Measurements from ENCODE around the gene IPO4. TPM values are rescaled to one million over a fixed set of nuclear protein-coding genes. Genes with fewer than 3 reads are reported as not detected.

Gene IPO4
- polyA plus RNA-seq, 1 donor (not counting 4 experiments of a cell fraction or from before 2014, with no cell fraction given): 18.6 TPM

- TF ChIP-seq CTCF (optimal IDR thresholded peaks at IDR 0.05 in 1 of 3, IDR thresholded peaks at IDR 0.05 in 1 of 3, conservative IDR thresholded peaks at IDR 0.05 in 1 of 3; ENCODE audit: extremely low read depth in 1 of 3, insufficient read depth in 2 of 3, low read length in 3 of 3) (no peak), EZH2 (IDR thresholded peaks at IDR 0.05; ENCODE audit: low read length) (no peak)
- no peak overlapping the region for H2AFZ ChIP-seq (ENCODE audit: control insufficient read depth, low read length)
- no peaks in the 10 kb centered on the region for H3K9me1 ChIP-seq (ENCODE audit: control insufficient read depth, extremely low read depth, insufficient read depth, low read length)
- peak overlapping the region; percentile 72 to 96 (median 95) for H3K4me3 ChIP-seq (ENCODE audit: control insufficient read depth in 2 of 3, extremely low read depth in 1 of 3, insufficient read depth in 2 of 3, low read depth in 1 of 3, low read length in 3 of 3)
- peak overlapping the region; percentile 100 for H3K9ac ChIP-seq (ENCODE audit: control insufficient read depth, extremely low read depth, insufficient read depth, low read length)
- peaks cover 29% of the 10 kb centered on the region for H3K4me1 ChIP-seq (ENCODE audit: control insufficient read depth, extremely low read depth, insufficient read depth, low read length)
- peaks cover 53 to 58% of the 10 kb centered on the region in 2 experiments for H3K36me3 ChIP-seq (ENCODE audit: control insufficient read depth in 2 of 2, extremely low read depth in 1 of 2, insufficient read depth in 2 of 2, low read length in 2 of 2)
- H3K9me3 ChIP-seq (ENCODE audit: control insufficient read depth, low read depth, low read length): no peaks in the 10 kb centered on the region
- no peak for DNase-seq (ENCODE audit: low read depth, low spot score)
- H4K20me1 ChIP-seq (ENCODE audit: control insufficient read depth, extremely low read depth, insufficient read depth, low read length): no peaks in the 10 kb centered on the region
- peaks cover 32% of the 10 kb centered on the region for H3K79me2 ChIP-seq (ENCODE audit: control insufficient read depth, insufficient read depth, low read length)
- dilution Hi-C loops (cut with MboI; ENCODE audit: extremely low pct_ligation_motif_present, low sequenced_read_pairs): no loop called here
- no peaks in the 10 kb centered on the region for H3K27me3 ChIP-seq (ENCODE audit: control insufficient read depth, extremely low read depth, insufficient read depth, low read length)
- H3K27ac ChIP-seq (ENCODE audit: control insufficient read depth, insufficient read depth, low read length): peak overlapping the region; percentile 99
- FAIRE-seq: no peak
- peak overlapping the region; percentile 100 for H3K4me2 ChIP-seq (ENCODE audit: control insufficient read depth, extremely low read depth, insufficient read depth, low read depth, low read length)
Observed at GRCh38 chr14:24162093-24162492, 26.5 kb downstream of the IPO4 start.

GRCh38 chr14:24160850-24161804 is 27.5 kb downstream of the IPO4 start, which contains the start of gene IRF9:
Gene IRF9 (plus strand): TSS chr14:24161265. CDS start chr14:24162145, 880 bp downstream.
- Histone ChIP-seq H3K4me2 (ENCODE audit: control insufficient read depth, extremely low read depth, insufficient read depth, low read depth, low read length) (peak within 1 kb of the TSS; percentile 100), H4K20me1 (ENCODE audit: control insufficient read depth, extremely low read depth, insufficient read depth, low read length) (no peaks in the 10 kb centered on the region), H3K4me3 (ENCODE audit: control insufficient read depth in 2 of 3, extremely low read depth in 1 of 3, insufficient read depth in 2 of 3, low read depth in 1 of 3, low read length in 3 of 3) (peak within 1 kb of the TSS; percentile 72 to 96 (median 95)), H3K36me3 (ENCODE audit: control insufficient read depth in 2 of 2, extremely low read depth in 1 of 2, insufficient read depth in 2 of 2, low read length in 2 of 2) (peaks cover 51 to 60% of the 10 kb centered on the region in 2 experiments), H3K9me3 (ENCODE audit: control insufficient read depth, low read depth, low read length) (no peaks in the 10 kb centered on the region), H3K79me2 (ENCODE audit: control insufficient read depth, insufficient read depth, low read length) (peaks cover 32% of the 10 kb centered on the region), H2AFZ (ENCODE audit: control insufficient read depth, low read length) (peak within 1 kb of the TSS; percentile 37), H3K27ac (ENCODE audit: control insufficient read depth, insufficient read depth, low read length) (peak within 1 kb of the TSS; percentile 99), H3K4me1 (ENCODE audit: control insufficient read depth, extremely low read depth, insufficient read depth, low read length) (peaks cover 29% of the 10 kb centered on the region), H3K9ac (ENCODE audit: control insufficient read depth, extremely low read depth, insufficient read depth, low read length) (peak within 1 kb of the TSS; percentile 100), H3K9me1 (ENCODE audit: control insufficient read depth, extremely low read depth, insufficient read depth, low read length) (no peaks in the 10 kb centered on the region), H3K27me3 (ENCODE audit: control insufficient read depth, extremely low read depth, insufficient read depth, low read length) (no peaks in the 10 kb centered on the region)
- DNase-seq (ENCODE audit: low read depth, low spot score) (peak; percentile 83), FAIRE-seq (peak; percentile 73)
- TF ChIP-seq EZH2 (IDR thresholded peaks at IDR 0.05; ENCODE audit: low read length) (no peak), CTCF (optimal IDR thresholded peaks at IDR 0.05 in 1 of 3, IDR thresholded peaks at IDR 0.05 in 1 of 3, conservative IDR thresholded peaks at IDR 0.05 in 1 of 3; ENCODE audit: extremely low read depth in 1 of 3, insufficient read depth in 2 of 3, low read length in 3 of 3) (peak; percentile 89 to 98 (median 97))
- dilution Hi-C loops (cut with MboI; ENCODE audit: extremely low pct_ligation_motif_present, low sequenced_read_pairs): no loop called here

Measured in keratinocyte (primary cell).